ENCODE data around the gene PPP2R2B.

DNA sequence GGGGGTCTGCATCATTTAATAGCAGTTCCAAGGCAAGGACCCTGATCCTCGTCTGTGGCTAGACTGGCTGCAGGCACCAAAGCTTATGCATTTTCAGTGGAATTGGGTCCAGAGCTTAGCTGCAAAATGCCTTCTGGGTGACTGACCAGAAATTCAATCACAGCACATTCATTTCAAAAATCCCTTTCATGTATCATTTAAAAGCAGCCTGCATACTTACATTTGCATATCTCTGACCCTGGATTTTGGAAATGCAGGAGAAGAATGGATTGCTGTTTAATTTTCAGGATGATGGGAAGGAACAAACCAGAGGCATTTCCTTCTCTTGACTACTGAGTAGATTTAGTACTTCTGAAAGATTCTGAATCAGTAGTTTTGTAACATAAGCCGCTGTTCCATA is 122.8 kb downstream of the PPP2R2B start:
- TF ChIP-seq, protein P1, sequence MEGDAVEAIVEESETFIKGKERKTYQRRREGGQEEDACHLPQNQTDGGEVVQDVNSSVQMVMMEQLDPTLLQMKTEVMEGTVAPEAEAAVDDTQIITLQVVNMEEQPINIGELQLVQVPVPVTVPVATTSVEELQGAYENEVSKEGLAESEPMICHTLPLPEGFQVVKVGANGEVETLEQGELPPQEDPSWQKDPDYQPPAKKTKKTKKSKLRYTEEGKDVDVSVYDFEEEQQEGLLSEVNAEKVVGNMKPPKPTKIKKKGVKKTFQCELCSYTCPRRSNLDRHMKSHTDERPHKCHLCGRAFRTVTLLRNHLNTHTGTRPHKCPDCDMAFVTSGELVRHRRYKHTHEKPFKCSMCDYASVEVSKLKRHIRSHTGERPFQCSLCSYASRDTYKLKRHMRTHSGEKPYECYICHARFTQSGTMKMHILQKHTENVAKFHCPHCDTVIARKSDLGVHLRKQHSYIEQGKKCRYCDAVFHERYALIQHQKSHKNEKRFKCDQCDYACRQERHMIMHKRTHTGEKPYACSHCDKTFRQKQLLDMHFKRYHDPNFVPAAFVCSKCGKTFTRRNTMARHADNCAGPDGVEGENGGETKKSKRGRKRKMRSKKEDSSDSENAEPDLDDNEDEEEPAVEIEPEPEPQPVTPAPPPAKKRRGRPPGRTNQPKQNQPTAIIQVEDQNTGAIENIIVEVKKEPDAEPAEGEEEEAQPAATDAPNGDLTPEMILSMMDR (IDR thresholded peaks at IDR 0.05; ENCODE audit: insufficient read depth, low read length), result no peak
- no peak for TF ChIP-seq POLR2AphosphoS5 (IDR thresholded peaks at IDR 0.05; ENCODE audit: low read depth)
- no peak for TF ChIP-seq GABPA (IDR thresholded peaks at IDR 0.05; ENCODE audit: low read depth)
- TF ChIP-seq, protein P2, sequence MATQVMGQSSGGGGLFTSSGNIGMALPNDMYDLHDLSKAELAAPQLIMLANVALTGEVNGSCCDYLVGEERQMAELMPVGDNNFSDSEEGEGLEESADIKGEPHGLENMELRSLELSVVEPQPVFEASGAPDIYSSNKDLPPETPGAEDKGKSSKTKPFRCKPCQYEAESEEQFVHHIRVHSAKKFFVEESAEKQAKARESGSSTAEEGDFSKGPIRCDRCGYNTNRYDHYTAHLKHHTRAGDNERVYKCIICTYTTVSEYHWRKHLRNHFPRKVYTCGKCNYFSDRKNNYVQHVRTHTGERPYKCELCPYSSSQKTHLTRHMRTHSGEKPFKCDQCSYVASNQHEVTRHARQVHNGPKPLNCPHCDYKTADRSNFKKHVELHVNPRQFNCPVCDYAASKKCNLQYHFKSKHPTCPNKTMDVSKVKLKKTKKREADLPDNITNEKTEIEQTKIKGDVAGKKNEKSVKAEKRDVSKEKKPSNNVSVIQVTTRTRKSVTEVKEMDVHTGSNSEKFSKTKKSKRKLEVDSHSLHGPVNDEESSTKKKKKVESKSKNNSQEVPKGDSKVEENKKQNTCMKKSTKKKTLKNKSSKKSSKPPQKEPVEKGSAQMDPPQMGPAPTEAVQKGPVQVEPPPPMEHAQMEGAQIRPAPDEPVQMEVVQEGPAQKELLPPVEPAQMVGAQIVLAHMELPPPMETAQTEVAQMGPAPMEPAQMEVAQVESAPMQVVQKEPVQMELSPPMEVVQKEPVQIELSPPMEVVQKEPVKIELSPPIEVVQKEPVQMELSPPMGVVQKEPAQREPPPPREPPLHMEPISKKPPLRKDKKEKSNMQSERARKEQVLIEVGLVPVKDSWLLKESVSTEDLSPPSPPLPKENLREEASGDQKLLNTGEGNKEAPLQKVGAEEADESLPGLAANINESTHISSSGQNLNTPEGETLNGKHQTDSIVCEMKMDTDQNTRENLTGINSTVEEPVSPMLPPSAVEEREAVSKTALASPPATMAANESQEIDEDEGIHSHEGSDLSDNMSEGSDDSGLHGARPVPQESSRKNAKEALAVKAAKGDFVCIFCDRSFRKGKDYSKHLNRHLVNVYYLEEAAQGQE (IDR thresholded peaks at IDR 0.05; ENCODE audit: insufficient replicate concordance, low read depth), result no peak
